HG03439 (cell line): ENCODE data around the gene RASSF5.

ENCODE experiments used
- ATAC-seq: cut with Tn5 transposase; IDR thresholded peaks from one replicate; pipeline ENCODE4 v1.9.1; 2021; ENCODE audit warnings: mild to moderate bottlenecking, moderate library complexity; ENCODE audit not compliant: unreplicated experiment

RASSF5 gene, protein sequence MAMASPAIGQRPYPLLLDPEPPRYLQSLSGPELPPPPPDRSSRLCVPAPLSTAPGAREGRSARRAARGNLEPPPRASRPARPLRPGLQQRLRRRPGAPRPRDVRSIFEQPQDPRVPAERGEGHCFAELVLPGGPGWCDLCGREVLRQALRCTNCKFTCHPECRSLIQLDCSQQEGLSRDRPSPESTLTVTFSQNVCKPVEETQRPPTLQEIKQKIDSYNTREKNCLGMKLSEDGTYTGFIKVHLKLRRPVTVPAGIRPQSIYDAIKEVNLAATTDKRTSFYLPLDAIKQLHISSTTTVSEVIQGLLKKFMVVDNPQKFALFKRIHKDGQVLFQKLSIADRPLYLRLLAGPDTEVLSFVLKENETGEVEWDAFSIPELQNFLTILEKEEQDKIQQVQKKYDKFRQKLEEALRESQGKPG

DNA sequence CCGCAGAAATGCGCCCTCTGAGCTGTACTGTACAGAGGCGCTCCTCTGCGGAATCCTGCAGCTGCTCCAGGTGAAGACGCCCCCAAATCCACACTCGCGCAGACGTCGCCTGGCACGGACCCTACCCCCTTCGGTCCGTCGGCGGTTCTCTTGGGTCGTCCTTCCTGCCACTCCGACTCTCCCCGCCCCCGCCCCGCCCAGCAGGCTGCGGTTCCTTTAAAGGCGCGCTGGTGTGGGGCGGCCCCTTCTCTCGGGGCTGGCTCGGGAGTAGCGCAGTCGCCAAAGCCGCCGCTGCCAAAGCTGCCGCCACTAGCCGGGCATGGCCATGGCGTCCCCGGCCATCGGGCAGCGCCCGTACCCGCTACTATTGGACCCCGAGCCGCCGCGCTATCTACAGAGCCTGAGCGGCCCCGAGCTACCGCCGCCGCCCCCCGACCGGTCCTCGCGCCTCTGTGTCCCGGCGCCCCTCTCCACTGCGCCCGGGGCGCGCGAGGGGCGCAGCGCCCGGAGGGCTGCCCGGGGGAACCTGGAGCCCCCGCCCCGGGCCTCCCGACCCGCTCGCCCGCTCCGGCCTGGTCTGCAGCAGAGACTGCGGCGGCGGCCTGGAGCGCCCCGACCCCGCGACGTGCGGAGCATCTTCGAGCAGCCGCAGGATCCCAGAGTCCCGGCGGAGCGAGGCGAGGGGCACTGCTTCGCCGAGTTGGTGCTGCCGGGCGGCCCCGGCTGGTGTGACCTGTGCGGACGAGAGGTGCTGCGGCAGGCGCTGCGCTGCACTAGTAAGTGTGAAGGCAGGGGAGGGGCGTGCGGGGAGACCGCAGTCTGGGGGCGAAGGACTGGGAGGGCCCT lies at the start of gene RASSF5:
TSS of gene RASSF5 (plus strand) at position 248 of the 846 bp plus-strand sequence. CDS start at position 320, 72 bp downstream.
- peak; percentile 45 for ATAC-seq

DNA sequence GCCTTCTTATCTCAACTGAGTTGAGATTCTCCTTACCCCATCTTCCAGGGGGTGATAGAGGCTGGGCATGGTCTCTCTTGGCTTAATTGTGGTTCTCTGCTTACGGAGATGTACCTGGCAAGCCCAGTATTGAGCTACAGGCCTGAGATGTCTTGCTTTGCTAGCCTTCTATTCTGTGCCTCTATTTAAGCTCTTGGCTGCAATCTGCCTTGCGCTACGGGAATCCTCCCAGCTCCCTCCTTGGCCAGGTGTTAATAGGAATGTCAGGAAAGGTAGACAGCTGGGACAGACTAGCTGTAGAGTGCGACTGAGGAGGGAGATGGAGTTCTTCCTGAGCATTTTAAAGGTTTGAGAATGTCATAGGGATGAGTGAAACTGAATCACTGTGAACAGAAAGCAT lies 47.6 kb upstream of the RASSF5 start:
- ATAC-seq: no peak

DNA sequence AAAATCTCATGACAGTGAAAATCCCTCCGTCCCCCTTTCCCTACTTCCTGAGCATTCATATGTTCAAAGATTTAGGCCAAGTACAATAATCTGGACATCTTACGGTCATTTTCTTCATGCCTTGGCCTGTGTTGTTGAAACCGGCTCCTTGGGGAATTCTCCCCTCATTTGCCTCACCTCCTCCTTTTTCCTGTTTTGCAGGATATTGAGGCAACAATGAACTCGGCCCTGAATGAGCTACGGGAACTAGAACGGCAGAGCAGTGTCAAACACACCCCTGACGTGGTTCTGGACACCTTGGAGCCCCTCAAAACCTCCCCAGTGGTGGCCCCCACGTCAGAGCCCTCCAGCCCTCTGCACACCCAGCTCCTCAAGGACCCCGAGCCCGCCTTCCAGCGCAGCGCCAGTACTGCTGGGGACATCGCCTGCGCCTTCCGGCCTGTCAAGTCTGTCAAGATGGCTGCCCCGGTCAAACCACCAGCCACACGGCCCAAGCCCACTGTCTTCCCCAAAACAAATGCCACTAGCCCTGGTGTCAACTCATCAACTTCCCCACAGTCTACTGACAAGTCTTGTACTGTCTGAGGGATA lies 46.4 kb upstream of the RASSF5 start:
- ATAC-seq: no peak

DNA sequence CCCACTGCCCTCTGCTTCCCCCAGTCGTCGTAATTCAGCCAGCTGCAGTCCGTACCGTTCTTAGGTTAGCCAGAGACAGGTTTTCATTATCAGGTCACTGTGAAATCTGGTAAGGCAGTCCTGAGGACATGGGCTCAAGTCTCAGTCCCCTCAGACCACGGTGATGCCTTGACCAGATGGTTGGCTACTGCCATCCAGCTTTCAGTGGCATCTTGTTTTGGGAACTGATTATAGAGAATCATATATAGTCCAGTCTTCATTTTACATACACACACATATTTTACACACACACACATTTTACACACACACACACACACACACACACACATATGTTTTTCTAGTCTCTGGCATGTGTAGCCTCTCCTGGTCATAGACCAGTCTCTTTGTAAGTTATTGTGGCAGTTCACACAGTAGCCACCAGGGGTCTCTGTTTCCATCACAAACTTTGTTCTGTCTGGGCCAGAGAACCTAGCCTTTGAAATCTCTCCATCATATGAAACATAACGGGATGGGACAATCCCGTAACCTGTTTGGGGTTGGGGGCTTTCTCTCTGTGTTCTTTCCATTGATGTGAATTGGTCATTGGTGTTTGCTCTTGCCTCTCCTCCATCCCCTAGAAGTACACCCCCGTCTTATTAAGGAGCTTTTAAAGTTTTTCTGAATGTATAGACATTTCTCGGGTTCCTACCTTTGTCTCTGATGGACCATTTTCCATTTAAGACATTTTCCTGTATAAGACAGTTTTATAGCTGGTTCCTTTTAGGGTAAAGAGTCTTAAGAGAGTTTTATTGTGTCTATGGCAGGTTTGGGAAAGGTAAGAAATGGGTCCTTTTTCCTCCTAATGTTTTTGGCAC lies 45.5 kb upstream of the RASSF5 start:
- ATAC-seq: no peak

DNA sequence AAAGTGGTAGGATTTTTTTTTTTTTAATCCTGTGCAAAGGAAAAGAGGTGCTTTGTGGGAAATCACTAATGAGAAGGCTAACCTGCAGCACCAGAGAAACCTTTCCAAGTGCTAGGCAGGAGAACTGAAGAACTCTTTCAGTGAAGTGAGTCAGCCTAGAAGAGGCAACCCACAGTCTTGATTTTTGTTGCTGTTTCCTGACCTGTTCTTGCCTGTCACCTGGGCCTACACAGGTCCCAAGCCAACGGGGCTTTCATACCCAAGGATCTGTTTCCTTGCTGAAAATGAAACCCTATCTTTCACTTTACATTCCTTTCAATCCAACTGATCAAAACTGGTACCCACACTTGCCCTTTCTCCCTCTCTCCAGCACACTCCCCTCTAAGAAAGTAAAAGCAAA lies 44.2 kb upstream of the RASSF5 start:
- no peak for ATAC-seq

DNA sequence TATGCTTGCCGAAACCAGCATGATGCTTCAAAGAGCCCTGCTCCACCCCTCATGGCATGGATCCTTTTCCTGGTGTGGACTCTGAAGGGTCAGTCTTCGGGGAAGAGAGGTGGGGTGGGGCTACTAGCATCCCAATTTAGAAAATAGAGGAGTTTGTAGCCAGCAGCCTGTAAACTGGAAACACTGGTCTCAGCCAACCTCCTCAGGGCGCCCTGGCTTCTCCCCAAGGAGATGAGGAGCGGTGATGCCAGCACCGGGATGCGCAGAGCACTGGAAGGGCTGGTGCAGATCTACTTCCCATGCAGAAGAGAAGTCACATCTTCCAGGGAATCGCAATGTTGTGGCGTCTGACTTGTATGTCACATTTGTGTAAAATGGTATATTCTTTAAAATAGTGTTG lies 43.4 kb upstream of the RASSF5 start:
- ATAC-seq: no peak

DNA sequence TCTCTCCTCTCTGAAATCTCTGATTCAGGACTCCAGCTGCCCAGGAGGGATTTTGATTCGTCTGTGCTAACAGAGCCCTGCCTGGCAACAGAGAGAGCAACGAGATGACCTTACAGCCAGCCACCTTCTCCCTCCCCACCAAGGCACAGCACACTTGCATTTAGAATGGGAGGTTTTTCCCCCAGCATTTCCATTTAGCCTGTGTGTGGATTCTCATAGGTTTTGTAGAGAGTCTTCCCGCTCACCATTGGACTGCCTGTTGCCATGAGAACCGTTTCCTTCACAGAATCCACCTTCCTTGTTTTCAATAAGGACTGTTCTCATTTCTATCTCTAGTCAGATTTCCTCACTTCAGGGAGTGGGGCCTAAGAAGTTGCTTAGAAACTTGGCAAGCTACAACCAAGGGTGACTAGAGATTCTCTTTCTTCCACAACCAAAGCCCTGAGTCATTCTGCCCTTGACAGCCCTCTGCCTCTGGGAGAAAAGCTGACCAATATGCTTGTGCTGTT lies 42.8 kb upstream of the RASSF5 start:
- ATAC-seq: no peak

DNA sequence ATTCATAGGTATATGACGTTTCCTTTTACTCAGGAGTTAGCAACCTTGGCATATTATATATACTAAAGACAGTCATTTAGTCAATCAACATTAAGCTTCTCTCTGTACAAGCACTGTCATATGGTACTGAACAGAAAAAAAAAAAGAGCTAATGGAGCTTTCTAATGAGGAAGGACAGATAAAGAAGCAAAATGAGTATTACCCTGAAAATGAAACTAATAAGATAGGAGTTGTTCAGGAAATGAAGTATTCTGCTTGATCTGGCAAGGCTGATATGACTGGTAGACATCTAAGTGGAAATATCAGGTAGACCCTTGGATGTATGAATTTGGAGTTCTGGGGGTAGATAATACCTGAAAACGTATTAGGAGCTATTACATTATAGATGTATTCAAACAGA lies 41.4 kb upstream of the RASSF5 start:
- ATAC-seq: no peak

DNA sequence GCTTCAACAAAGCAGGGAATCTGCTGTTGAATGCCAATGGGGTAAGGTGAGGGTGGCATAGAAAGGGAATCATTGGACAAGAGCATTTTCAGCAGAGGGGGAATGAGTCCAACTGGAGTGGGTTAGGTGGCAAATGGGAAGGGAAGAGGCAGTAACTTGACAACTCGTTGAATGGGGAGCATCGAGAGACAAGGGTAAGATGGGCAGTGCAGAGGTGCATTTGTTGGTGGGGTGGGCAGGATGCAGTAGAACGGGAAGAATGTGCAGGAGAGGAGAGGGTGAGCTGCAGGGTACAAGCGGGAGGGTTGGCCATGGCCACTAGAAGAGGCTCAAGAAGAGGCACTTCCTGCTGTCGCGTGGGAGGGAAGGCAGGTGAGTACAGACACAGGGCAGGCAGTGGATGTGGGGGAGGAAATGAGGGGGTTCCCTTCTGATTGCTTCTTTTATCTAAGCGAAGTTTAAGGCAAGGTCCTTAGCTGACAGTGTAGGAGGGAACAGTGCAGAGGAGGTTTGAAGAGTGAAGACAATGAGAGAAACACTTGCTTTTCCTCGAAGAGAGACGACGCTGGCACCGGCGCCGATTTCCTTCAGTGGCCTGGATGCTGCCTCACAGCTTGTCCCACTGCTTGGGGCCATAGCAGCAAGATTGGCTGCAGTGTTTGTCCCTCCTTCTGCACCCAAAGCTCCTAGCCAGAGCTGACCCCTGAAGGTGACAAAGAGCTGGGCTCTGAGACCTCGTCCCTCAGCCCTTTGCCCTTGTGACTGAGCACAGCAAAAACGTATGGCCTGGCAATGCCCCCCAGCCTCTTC lies 40.3 kb upstream of the RASSF5 start:
- no peak for ATAC-seq

DNA sequence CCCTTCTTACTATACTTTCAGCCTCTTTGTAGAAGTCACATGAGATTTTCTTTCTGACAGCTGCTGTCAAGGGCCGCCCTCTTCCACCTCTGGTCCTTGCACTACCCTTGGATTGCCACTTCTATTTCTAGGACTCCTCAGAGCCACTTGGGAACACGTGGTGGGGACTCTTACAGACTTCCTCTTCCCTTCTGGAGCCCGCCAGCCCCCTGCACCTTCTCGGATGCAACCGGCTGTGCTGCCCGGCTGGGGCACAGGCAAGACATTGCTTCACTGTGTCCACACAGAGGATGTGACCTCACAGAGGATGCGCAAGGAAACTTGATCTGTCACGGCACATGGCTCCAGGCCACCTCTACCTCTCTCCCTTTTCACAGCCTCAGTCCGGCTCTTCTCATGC lies 39.4 kb upstream of the RASSF5 start:
- ATAC-seq: no peak

DNA sequence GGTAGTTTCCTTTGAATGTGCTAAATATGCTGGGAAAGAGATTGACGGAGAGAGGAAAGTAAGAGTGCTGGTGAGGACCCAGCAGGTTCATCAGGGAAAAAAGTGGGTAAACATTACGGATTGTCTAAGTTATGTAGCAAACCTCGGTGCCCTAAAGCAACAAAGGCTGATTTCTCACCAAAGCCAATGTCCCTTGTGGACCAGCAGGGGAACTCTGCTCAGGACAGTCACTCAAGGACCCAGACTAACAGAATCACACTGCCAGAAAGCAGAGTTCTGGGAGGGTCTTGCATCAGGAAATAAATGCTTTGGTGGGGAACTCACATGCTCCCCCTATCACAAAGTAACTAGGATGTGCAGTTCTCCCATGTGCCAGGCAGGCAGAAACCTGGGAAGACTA lies 38.8 kb upstream of the RASSF5 start:
- ATAC-seq: no peak

DNA sequence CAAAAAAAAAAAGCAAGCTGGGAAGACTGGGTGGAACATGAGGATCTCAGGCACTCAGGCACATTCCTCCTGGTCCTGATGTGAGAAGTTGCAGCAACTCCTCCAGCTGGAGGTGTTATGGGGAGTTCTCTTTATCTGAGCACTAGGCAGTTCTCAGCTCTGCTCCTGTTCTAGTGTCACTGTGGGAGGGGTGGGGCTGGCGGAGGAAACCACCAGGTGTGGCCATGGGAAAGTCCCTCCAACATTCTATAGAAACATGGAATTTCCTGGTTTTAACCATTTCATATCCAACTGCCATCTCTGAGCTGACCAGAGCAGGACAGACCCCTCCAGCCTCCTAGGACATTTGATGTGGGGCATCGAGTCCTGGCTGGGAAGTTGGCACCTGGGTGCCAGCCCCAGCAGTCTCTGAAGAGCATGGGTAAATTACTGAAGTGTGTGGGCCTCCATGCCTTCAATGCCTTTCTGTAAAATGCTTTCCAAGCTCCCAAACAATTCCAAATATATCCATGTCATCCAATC lies 37.9 kb upstream of the RASSF5 start:
- ATAC-seq: no peak

DNA sequence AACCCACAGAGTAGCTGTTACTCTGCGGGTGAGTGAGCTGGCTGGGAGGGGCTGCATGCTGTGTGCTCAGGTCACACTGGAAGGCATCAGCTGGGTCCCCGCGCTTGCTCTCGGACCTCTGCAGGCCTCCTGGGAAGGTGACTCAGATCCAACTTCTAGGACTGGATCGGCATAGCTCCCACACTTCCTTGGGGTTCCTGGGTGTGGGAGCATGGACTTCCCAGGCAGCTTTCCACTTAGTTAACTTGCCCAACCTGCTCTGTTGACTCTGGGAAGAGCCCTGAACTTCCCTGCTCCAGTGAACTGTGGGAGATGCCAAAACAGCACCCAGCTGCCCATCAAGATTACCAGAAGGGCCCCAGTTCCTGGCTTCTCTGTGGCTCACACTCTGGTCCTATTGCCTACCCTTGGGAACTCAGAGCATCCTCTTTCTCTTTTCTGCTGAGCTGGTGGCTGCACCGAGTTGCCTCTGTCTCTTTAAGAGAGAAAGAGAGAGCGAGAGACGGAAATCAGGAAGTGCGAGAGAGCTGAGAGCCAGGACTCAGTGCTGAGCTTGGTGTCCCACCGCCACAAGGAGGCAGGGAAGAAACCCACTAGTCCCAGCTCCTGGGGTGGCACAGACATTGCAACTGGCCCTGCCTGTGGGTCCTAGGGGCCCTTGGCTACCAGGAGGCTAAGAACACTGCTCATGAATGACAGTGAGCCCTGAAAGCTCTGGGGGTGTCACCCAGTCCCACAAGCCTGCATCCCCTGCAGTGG lies 37.2 kb upstream of the RASSF5 start, which contains the start of gene IKBKE:
TSS of gene IKBKE (plus strand) at position 544 of the 759 bp plus-strand sequence. CDS start 2,752 bp downstream, outside the sequence.
- peak; percentile 45 for ATAC-seq

DNA sequence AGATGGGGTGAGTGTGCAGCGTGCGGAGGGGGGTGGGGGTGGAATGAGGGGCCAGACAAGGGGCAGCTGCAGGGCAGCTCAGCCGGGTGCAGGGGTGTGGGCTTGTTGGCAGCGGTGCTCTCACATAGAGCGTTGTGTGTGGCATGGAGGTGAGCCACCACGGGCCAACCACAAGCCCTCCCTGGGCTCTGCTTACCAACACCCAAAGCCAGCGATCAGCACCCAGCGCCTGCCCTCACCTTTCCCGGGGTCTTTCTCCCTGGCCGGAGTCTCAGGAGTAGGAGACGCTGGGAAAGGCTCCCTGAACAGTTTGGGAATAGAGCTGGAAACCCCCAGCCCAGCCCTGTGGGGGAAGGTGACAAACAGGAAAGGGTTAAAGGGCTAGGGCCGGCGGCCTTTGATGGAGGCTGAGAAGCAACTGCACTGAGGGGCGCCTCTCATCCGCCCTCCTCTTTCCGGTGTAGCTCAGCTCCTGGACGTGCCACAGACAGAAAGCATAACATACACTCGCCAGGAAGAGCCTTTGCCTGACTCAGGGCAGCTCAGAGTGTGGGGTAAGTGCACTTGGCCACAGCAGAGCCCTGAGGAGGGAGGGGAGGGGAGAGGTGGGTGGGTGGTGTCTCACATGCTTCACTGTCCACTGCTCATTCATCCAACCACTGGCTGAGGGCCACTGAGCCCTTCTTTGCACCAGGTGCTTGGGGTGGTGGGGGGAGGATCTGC lies 36.5 kb upstream of the RASSF5 start:
- no peak for ATAC-seq

DNA sequence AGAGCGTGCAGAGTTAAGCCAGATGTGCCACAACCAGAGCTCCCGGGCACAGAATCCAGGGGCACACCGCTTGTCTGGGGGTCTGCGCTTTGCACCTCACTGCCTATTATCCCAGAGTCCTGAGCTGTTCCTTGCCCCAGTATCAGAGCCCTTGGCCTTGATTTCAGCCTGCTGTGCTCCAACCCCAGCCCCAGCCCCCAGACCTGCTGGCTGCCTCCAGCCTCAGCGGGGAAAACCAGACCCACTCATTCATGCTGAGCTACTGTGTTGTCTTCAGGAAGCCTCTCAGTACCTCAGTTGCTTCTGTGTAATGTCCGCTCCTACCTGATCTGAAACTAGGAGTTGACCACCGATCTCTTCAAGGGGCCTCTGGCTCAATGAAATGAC lies 35.9 kb upstream of the RASSF5 start:
- ATAC-seq: no peak

DNA sequence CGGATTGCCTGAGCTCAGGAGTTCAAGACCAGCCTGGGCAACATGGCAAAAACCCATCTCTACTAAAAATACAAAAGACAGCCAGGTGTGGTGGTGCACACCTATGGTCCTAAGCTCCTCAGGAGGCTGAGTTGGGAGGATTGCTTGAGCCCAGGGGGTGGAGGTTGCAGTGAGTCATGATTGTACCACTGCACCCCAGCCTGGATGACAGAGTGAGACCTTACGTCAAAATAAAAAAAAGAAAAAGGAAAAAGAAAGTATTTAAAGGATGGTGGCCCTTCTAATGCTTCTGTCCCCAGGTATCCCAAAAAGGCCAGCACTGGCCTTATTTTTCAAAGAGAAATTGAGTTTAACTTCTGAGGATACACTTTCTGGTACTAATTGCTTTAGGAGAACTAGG lies 35.3 kb upstream of the RASSF5 start:
- ATAC-seq: no peak

DNA sequence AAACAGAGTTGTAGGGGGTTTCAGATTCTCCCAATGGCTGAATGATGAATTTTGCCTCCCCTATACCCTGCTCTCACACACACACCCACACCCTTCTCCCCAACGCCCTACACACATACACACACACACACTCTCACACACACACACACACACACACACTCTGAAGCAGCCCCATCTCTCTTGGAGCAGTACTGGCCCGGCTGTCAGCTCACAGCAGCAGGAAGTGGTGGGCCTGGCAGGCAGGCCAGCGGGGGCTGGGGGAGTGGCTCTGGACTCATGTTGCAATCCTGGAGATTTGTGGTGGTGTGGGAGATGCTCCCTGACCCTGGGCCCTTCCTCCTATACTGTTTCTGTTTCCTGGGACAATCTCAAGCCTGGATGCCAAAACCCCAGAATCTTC lies 34.9 kb upstream of the RASSF5 start:
- no peak for ATAC-seq

DNA sequence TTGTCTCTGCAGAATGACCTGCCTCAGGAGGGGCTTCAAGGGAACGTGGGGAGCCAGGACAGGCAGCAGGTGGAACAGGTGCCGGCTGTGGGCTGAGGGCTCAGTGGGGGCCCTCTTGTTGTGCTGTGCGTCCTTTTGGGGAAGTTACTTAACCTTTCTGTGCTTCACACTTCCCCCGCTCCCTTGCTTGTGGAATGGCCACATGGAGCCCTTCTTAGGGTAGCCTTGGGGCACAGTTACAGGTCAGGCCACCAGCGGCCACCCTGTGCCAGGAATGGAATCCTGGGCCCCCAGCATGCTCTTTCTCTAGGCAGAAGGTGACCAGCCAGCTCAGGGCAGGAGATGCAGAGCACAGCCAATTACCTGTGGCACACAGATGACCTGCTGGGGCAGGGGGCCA lies 34.4 kb upstream of the RASSF5 start:
- no peak for ATAC-seq
